Neutrophil (primary cell): ENCODE data around the gene GLRA3.

ENCODE experiments used
- H3K27ac ChIP-seq: fragments of 200-600 bp; sonication (generic); 2 replicates; pipeline ENCODE4 v1.5.1; 2016; ENCODE audit warnings: mild to moderate bottlenecking, moderate library complexity
- H3K27me3 ChIP-seq: fragments of 200-600 bp; sonication (generic); 2 replicates; pipeline ENCODE4 v1.6.0; 2016; ENCODE audit warnings: mild to moderate bottlenecking
- H3K36me3 ChIP-seq: fragments of 200-600 bp; sonication (generic); 2 replicates; pipeline ENCODE4 v1.5.1; 2017
- H3K4me1 ChIP-seq, 2 experiments: fragments of 200-600 bp in 1 of 2; sonication (generic) in 1 of 2; 1 replicate in 1 of 2; 2 replicates in 1 of 2; pipeline versions ENCODE4 v1.5.1 to v1.6.1; 2013 to 2016; ENCODE audit warnings: low read depth in 1 of 2, low read length in 1 of 2, mild to moderate bottlenecking in 1 of 2, moderate library complexity in 1 of 2; ENCODE audit not compliant: control insufficient read depth in 1 of 2, insufficient read depth in 1 of 2
- H3K4me3 ChIP-seq, 2 experiments: fragments of 200-600 bp in 1 of 2; sonication (generic) in 1 of 2; 1 replicate in 1 of 2; 2 replicates in 1 of 2; pipeline ENCODE4 v1.5.1; 2013 to 2016; ENCODE audit warnings: low read depth in 1 of 2, low read length in 1 of 2, mild to moderate bottlenecking in 1 of 2, moderate library complexity in 1 of 2
- H3K9me3 ChIP-seq: fragments of 200-600 bp; sonication (generic); 2 replicates; pipeline ENCODE4 v1.5.1; 2016
- TF ChIP-seq, protein P1 (sequence below): fragments of 200-600 bp; sonication (generic); IDR thresholded peaks from 2 replicates; pipeline ENCODE4 v1.5.1; 2016; ENCODE audit warnings: antibody characterized with exemption

The GLRA3 gene

DNA sequence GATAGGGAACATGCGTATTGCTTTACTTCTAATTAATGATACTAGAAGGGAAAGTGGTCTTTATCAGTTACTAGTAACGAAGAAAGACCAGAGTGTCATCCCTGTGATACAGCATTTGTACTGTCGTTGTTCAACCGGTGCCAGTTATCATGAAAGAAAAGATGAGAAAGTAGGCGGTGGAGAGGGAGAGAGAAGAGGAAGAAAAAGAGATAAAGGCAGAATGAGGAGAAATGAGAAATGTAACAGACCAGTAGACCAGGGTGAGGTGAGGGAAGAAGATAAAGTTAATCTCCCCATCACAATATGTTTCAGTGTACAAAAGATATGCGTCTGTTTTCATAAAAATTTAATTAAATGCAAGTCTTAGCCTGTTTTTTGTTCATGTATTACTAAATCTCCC, 171.6 kb downstream of the GLRA3 start:
- Histone ChIP-seq H3K27me3 (peaks cover 8% of the 10 kb centered on the region), H3K4me3 (no peak overlapping the region), H3K9me3 (no peaks in the 10 kb centered on the region), H3K27ac (no peak overlapping the region), H3K4me1 (peaks cover 6 to 11% of the 10 kb centered on the region in 2 experiments), H3K36me3 (no peaks in the 10 kb centered on the region)
- TF ChIP-seq, protein P1, sequence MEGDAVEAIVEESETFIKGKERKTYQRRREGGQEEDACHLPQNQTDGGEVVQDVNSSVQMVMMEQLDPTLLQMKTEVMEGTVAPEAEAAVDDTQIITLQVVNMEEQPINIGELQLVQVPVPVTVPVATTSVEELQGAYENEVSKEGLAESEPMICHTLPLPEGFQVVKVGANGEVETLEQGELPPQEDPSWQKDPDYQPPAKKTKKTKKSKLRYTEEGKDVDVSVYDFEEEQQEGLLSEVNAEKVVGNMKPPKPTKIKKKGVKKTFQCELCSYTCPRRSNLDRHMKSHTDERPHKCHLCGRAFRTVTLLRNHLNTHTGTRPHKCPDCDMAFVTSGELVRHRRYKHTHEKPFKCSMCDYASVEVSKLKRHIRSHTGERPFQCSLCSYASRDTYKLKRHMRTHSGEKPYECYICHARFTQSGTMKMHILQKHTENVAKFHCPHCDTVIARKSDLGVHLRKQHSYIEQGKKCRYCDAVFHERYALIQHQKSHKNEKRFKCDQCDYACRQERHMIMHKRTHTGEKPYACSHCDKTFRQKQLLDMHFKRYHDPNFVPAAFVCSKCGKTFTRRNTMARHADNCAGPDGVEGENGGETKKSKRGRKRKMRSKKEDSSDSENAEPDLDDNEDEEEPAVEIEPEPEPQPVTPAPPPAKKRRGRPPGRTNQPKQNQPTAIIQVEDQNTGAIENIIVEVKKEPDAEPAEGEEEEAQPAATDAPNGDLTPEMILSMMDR = no peak

DNA sequence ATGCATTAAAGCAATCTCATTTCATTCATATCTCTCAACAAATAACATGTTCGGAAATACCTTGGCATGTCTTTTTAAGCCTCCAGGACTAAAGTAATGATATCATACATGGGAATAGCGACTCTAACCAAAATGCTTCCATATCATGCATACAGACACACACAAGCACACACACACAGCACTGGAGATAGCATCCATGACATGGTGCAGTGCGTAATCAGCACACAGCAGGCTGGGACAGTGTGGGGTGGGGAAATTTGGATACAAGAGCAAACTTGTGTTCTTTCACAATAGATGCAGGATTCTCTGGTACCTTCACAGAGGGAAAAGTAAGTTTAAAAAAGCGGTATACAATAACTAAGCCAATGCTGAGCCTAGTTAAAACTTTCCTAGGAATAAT, 174.4 kb downstream of the GLRA3 start:
- H3K4me1 ChIP-seq = peaks cover 6 to 11% of the 10 kb centered on the region in 2 experiments
- H3K27me3 ChIP-seq = peaks cover 4% of the 10 kb centered on the region
- H3K4me3 ChIP-seq = no peak overlapping the region
- H3K27ac ChIP-seq = no peak overlapping the region
- no peaks in the 10 kb centered on the region for H3K36me3 ChIP-seq
- H3K9me3 ChIP-seq = no peaks in the 10 kb centered on the region
- TF ChIP-seq, protein P1 = no peak

DNA sequence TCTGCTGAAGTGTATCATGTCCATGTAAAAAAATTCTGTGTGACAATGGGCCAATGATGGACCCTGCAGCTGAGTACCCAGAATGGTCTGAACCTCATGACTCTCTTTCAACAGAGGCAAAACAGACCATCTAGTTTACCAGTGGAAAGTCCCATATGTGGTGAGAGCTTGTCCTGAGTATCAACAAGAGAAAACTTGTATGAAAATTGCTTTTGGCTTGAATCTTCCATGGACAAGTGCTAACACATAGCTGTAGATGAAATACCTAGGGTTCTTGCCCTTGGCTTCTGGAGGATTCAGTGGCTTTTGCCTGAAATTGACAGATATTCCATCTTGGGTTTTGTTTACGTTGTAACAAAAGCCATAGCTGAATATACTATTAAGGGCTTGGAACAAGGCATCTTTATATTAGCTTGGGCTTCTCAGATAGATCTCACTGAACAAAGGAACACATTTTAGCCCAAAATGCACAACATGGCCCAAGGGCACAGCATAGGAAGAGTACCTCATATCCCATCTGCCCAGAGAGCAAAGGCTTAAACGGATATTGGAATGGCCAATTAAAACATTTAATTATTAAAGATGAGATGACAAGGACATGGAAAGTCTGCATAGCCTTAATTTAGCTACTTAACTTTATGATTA, 178.2 kb downstream of the GLRA3 start:
- peaks cover 2% of the 10 kb centered on the region for H3K27me3 ChIP-seq
- TF ChIP-seq, protein P1 = no peak
- H3K4me1 ChIP-seq = no peaks in the 10 kb centered on the region
- no peak overlapping the region for H3K27ac ChIP-seq
- no peaks in the 10 kb centered on the region for H3K9me3 ChIP-seq
- H3K4me3 ChIP-seq = no peak overlapping the region
- H3K36me3 ChIP-seq = no peaks in the 10 kb centered on the region

DNA sequence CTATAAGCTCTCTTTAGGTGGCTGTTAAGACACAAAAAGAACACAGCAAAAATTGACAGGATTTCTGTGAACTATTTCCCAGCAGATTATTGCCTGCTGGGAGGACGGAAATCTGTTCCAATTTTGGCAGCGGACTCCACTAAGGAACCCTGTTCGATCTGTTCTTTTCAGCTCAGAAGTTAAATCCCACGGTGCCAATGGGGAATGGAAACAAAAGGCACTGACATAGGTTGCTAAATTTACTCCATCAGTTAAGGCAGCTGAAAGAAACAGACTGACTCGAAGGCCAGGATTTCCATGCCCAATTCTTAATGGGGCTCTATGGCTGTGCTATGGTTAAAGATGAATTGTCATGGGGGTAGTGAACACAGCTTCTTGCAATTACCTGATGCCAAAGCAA, 180.2 kb downstream of the GLRA3 start:
- Histone ChIP-seq H3K4me3 (no peak overlapping the region), H3K27me3 (no peaks in the 10 kb centered on the region), H3K27ac (no peak overlapping the region), H3K9me3 (no peaks in the 10 kb centered on the region), H3K36me3 (no peaks in the 10 kb centered on the region), H3K4me1 (no peaks in the 10 kb centered on the region)
- TF ChIP-seq, protein P1 = no peak

DNA sequence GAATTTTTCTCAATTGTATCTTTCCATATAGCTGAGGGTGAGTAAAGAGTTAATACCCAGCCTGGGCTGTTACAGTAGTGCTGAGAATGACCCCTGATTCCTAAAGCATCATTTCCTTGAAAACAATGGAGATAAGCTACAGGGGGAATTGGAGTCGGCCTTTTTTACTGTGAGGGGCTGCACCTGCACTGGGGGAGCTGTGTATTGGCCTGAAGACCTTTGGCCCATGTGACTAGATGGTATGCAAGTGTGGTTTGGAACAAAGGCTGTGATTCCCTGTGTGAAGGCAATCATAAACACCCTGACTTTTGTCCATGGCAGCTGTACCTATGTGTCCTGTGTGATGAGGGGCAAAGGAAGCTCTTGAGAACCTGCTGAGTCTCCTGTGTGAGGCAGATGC, 182.7 kb downstream of the GLRA3 start:
- H3K36me3 ChIP-seq = no peaks in the 10 kb centered on the region
- H3K4me3 ChIP-seq = no peak overlapping the region
- no peak overlapping the region for H3K27ac ChIP-seq
- no peaks in the 10 kb centered on the region for H3K9me3 ChIP-seq
- TF ChIP-seq, protein P1 = no peak
- no peaks in the 10 kb centered on the region for H3K4me1 ChIP-seq
- peaks cover 11% of the 10 kb centered on the region for H3K27me3 ChIP-seq
